ENCODE results near the gene RNF207.
A peak's percentile ranks its signal among the peaks of the same experiment; 100 is the strongest.
"Not testable (repeated sequence)": the region's sequence is repeated elsewhere in the genome, so short reads cannot be mapped to it uniquely, and the experiment has no call there.

Gene RNF207

GRCh38 chr1:6209661-6210580 is 4.0 kb downstream of the RNF207 start:
- no peak for DNase-seq (ENCODE audit: low read depth)
- no peak overlapping the region for H3K4me3 ChIP-seq (ENCODE audit: low read length)
- TF ChIP-seq CTCF (IDR thresholded peaks at IDR 0.05; ENCODE audit: insufficient read depth, low read depth, low read length, missing control alignments): peak; percentile 34

- DNase-seq (ENCODE audit: low read depth): no peak
- TF ChIP-seq CTCF (IDR thresholded peaks at IDR 0.05; ENCODE audit: insufficient read depth, low read depth, low read length, missing control alignments): no peak
- H3K4me3 ChIP-seq (ENCODE audit: low read length): no peak overlapping the region
Observed at GRCh38 chr1:6210591-6211355, 4.9 kb downstream of the RNF207 start.

GRCh38 chr1:6211731-6212130 is 5.8 kb downstream of the RNF207 start:
- TF ChIP-seq CTCF (IDR thresholded peaks at IDR 0.05; ENCODE audit: insufficient read depth, low read depth, low read length, missing control alignments): no peak
- no peak for DNase-seq (ENCODE audit: low read depth)
- no peak overlapping the region for H3K4me3 ChIP-seq (ENCODE audit: low read length)

GRCh38 chr1:6212193-6212959 is 6.5 kb downstream of the RNF207 start:
- TF ChIP-seq CTCF (IDR thresholded peaks at IDR 0.05; ENCODE audit: insufficient read depth, low read depth, low read length, missing control alignments): no peak
- no peak overlapping the region for H3K4me3 ChIP-seq (ENCODE audit: low read length)
- no peak for DNase-seq (ENCODE audit: low read depth)

- TF ChIP-seq CTCF (IDR thresholded peaks at IDR 0.05; ENCODE audit: insufficient read depth, low read depth, low read length, missing control alignments): no peak
- H3K4me3 ChIP-seq (ENCODE audit: low read length): no peak overlapping the region
- no peak for DNase-seq (ENCODE audit: low read depth)
Observed at GRCh38 chr1:6218375-6219164, 12.7 kb downstream of the RNF207 start.

GRCh38 chr1:6219641-6220040 is 13.7 kb downstream of the RNF207 start:
- not testable (repeated sequence) for H3K4me3 ChIP-seq (ENCODE audit: low read length)
- peak; percentile 60 for DNase-seq (ENCODE audit: low read depth)
